GM12865 (cell line): ENCODE results near the gene WDR35.
A peak's percentile ranks its signal among the peaks of the same experiment; 100 is the strongest.

Experiments
- DNase-seq: peaks from one replicate; pipeline ENCODE4 v3.0.0; 2010; ENCODE audit warnings: low read depth
- H3K4me3 ChIP-seq: 2 replicates; pipeline ENCODE4 v1.5.1; 2011; ENCODE audit warnings: mild to moderate bottlenecking, low read depth, low read length, control low read depth
- CTCF ChIP-seq: IDR thresholded peaks from 2 replicates; pipeline ENCODE4 v1.5.1; 2011; ENCODE audit warnings: low read length, control low read depth, low read depth, inconsistent platforms; ENCODE audit not compliant: insufficient read depth; ENCODE audit errors: missing control alignments

Gene WDR35

GRCh38 chr2:19871836-19872235 is 118.1 kb downstream of the WDR35 start:
- no peak for TF ChIP-seq CTCF
- no peak for DNase-seq
- H3K4me3 ChIP-seq = no peak overlapping the region

DNA sequence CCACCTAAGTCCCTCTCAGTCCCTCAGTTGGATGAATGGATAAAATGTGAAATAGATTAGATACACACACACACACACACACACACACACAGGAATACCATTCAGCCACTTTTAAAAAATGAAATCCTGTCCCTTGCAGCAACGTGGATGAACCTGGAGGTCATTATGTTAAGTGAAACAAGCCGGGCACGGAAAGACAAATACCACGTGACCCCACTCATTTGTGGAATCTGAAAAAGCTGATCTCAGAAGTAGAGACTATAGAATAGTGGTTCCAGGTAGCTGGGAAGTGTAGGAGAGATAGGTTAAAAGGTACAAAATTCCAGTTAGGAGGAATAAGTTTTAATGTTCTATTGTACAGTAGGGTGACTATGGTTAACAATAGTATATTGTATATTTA is 119.1 kb downstream of the WDR35 start:
- DNase-seq = no peak
- no peak for TF ChIP-seq CTCF
- no peak overlapping the region for H3K4me3 ChIP-seq

DNA sequence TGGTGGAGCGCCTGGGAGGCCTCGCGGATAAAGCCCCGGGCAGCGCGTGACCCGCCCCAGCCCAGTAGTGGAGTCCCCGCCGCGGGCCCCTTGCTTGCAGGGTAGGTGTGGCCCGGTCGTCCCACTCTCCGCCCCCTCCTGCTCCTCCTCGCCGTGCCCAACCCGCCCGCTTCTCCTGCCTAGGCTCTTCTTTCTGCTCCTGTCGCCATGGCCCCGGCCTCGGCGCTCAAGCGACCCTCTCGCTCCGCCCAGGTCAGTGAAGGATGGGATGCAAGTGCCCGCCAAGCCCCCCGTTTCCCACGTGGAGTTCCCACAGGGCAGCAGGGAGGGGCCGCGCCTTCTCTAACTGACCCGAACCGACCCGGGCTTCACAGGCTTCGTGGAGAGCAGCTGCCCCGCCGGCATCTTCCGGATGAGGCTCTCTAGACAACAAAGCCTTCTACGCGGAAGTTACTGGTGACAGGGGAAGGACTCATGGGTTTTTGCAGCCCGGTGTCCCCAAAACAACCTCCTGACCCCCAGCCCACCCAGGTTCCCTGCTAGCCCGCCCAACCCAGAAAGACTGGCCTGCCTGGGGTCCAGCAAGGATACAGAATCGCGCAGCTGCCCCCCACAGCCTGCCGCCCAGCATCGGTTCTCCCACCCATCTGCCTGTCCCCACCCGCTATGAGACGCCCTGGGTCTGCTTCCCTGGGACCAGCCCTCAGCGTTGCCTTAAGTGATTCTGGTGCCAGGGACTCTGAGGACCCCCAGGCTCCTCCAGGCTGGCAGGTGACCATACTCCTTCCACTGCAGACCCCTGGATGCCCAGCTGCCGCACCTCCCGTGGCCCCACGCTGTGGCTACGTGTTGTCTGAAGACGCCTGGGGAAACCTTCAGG is 121.0 kb downstream of the WDR35 start:
- H3K4me3 ChIP-seq = peak overlapping the region; percentile 62
- TF ChIP-seq CTCF = no peak
- DNase-seq = peak; percentile 75

- no peak for DNase-seq
- H3K4me3 ChIP-seq = peak overlapping the region; percentile 62
- no peak for TF ChIP-seq CTCF
Measured at GRCh38 chr2:19868224-19868623, 121.7 kb downstream of the WDR35 start.

DNA sequence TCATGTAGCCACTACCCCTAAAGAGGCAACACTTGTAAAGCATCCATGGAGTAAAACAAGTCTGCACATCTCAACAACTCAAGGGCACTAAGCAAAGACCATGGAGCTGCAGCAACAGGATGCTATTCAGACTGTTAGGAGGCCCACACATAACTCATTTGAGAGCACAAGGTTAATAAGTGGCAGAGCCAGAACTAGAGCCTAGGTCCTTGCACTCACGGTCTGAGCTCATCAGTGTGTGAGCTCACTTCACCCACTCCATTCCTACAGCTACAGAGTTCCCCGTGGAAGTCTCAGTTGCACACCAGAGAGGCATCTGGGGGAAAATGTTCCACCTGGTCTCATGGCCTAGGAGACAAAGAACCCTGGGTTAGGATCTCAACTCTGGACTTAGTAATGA is 123.1 kb downstream of the WDR35 start:
- H3K4me3 ChIP-seq = no peak overlapping the region
- TF ChIP-seq CTCF = no peak
- DNase-seq = no peak

- H3K4me3 ChIP-seq = no peak overlapping the region
- TF ChIP-seq CTCF = no peak
- DNase-seq = peak; percentile 51
Measured at GRCh38 chr2:19865151-19865550, 124.8 kb downstream of the WDR35 start.

DNA sequence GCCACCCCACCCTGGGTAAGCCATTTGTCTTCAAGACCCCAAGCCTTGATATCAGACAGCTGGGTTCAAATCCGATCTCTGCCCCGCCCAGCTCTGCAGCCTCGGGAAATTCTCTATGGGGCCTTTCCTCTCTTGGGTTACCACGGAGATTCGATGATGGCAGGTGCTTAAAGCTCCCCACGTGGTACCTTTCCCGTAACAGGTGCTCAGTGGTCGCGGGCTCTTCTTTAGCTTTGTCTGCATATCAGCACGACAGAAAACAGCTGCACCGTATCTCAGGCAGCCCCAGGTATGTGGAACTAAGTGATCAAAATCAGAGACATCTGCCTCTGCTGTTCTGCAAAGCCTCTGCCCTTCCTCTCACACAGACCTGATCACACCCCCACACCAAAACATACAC is 125.5 kb downstream of the WDR35 start:
- peak; percentile 18 for DNase-seq
- no peak overlapping the region for H3K4me3 ChIP-seq
- TF ChIP-seq CTCF = no peak
